HG02970 (cell line): ENCODE data around the gene SLC46A1.
A peak's percentile ranks its signal among the peaks of the same experiment; 100 is the strongest.

ENCODE experiments used
- ATAC-seq: cut with Tn5 transposase; IDR thresholded peaks from one replicate; pipeline ENCODE4 v1.9.1; 2021; ENCODE audit warnings: mild to moderate bottlenecking, moderate library complexity, moderate number of reproducible peaks; ENCODE audit not compliant: unreplicated experiment, low FRiP score

Gene SLC46A1

DNA sequence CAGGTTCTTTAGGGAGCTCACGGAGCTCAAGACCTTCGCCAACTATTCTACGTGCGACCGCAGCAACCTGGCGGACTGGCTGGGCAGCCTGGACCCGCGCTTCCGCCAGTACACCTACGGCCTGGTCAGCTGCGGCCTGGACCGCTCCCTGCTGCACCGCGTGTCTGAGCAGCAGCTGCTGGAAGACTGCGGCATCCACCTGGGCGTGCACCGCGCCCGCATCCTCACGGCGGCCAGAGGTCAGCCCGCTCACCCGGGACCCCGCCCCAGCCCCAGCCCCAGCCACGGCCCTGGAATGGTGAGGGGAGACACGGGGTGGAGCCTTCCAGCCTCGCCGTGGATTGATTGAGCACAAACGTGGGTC, 21.0 kb downstream of the SLC46A1 start:
- ATAC-seq = no peak

DNA sequence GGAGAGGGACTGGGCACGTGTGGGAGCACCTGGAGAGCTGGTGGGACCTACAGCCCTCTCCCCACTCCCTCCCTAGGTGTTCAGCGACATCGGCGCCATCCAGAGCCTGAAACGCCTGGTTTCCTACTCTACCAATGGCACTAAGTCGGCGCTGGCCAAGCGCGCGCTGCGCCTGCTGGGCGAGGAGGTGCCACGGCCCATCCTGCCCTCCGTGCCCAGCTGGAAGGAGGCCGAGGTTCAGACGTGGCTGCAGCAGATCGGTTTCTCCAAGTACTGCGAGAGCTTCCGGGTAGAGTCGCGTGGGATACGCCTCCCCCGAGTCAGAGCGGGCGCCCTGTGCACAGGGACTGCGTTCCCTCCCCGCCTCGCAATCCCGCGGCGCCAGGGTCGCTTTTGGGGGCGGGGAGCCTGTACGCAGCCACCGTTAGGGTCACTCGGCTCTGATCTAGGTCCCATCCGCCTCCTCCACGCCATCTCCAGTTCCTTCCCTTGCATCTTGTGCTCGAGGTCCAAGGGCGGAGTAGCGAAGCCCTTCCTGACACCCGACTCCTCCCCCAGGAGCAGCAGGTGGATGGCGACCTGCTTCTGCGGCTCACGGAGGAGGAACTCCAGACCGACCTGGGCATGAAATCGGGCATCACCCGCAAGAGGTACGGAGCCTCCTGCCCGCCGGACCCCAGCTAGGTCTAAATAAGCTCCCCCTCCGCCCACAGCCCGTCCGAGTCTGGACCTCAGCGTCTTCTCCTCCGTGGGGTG, 21.6 kb downstream of the SLC46A1 start:
- no peak for ATAC-seq

DNA sequence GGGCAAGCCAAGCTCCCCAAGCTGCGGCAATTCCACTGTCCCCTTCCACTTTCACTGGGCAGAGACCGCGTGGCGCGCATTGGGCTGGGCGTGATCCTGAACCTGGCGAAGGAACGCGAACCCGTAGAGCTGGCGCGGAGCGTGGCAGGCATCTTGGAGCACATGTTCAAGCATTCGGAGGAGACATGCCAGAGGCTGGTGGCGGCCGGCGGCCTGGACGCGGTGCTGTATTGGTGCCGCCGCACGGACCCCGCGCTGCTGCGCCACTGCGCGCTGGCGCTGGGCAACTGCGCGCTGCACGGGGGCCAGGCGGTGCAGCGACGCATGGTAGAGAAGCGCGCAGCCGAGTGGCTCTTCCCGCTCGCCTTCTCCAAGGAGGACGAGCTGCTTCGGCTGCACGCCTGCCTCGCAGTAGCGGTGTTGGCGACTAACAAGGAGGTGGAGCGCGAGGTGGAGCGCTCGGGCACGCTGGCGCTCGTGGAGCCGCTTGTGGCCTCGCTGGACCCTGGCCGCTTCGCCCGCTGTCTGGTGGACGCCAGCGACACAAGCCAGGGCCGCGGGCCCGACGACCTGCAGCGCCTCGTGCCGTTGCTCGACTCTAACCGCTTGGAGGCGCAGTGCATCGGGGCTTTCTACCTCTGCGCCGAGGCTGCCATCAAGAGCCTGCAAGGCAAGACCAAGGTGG, 24.7 kb downstream of the SLC46A1 start:
- no peak for ATAC-seq

DNA sequence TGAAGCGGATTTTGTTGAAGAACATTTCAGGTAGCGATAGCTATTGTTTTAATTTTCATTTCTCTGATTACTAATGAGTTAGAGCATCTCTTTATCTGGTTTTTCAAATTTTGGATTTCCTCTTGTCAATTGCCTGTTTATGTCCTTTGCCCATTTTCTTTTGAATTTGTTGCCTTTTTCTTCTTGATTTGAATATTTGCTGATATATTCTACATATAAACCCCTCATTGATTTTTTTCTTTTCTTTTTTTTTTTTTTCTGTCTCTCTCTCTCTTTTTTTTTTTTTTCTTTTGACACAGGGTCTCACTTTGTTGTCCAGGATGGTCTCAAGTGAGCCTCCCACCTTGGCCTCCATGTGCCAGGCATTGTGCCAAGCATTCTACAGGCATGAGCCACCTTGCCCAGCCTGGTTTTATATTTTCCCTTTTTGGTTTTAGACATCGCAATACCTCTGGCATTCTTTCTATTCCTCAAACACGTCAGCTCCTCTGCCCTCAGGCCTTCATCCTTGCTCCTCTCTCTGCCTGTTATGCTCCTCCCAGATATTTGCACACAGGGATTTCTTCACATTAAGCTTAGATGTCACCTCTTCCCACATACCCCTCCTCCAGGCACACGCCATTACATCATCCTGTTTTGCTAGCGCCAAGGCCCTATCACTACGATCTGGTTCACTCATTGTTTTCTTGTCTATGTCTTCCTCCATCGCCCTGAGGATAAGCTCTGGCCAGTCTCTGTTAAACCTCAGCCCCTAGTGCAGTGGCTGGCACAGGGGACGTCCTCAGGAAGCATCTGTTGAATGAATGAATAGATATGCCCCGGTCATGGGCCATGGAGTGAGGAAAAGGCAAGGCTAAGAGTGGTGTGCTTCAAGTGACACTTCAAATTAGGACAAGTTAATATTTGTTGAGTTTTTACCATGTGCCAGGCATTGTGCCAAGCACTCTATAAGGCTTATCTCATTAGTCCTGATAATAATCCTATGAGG, 25.9 kb downstream of the SLC46A1 start:
- no peak for ATAC-seq

DNA sequence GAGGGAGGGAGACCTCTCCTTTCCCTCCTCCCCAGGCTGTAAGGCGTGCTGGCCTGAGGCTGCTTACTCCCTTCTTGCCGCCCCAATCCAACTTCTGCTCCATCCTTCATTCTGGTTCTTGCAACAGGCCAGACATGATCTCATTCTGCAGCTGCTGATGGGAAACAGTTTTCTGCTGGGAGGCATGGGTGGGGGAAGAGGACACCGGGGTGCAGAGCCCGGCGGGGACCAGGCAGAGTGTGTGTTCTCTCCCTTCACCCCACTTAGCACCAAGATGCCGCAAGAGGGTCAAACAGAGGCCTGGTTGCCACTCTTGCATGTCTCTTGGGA, 33.1 kb downstream of the SLC46A1 start:
- ATAC-seq = no peak

DNA sequence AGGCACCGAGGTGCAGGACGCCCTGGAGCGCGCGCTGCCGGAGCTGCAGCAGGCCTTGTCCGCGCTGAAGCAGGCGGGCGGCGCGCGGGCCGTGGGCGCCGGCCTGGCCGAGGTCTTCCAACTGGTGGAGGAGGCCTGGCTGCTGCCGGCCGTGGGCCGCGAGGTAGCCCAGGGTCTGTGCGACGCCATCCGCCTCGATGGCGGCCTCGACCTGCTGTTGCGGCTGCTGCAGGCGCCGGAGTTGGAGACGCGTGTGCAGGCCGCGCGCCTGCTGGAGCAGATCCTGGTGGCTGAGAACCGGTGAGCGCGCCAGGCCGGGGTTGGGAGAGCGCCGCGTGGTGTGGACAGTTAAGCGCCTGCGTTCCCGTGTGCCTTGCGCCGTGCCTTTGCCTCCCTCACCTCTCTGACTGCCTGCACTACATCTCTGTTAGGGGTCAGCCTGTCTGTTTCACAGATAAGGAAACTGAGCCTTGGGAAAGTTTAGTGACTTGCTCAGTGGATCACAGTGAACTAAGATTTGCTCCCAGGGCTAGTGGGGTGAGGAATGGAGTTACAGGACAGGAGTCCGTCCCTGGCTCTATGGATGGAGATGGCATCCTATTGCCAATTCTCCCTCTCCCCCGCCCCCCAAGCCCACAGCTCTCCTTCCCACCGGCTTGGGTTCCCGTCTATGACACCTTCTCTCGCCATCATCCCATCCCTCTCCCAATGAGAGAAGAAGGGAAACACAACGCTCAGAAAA, 33.6 kb downstream of the SLC46A1 start:
- ATAC-seq = no peak

DNA sequence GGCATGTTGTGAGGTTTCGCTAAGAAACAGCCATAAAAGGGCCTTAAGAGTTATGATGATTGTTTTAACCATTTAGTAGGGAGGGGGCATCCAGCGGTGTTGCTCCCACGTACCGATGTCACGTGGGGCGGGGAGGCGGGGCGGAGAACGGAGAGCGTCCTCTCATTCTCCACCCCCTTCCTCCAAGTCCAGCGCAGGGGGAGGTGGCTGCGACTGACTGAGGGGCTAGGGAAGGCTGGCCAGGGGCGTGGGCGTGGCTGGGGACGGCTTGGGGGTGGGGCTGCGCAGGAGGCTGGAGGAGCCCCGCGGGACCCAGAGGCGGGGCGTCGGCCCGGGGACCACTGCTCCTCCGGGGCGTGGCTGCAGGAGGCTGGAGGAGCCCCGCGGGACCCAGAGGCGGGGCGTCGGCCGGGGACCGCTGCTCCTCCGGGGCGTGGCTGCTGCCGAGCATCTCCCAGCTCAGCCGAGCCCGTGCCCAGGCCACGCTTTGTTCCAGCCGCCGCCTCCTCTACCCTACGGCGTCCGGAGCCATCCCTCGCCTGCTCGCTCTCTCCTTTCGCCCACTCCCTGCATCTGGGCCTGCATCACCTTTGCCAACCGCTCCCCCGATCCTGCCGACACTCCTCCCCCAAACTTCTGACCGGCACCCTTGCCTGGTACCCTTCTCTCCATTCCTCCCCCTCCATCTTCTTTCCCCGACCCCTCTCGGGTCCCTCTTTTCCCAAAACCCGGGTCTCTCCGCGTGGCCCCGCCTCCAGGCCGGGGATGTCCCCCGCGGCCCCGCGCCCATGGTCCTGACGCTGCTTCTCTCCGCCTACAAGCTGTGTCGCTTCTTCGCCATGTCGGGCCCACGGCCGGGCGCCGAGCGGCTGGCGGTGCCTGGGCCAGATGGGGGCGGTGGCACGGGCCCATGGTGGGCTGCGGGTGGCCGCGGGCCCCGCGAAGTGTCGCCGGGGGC, 34.5 kb downstream of the SLC46A1 start, which contains the start of gene SARM1:
TSS of gene SARM1 (plus strand) at position 450 of the 958 bp plus-strand sequence. CDS start at position 789, 339 bp downstream.
- peak; percentile 82 for ATAC-seq

DNA sequence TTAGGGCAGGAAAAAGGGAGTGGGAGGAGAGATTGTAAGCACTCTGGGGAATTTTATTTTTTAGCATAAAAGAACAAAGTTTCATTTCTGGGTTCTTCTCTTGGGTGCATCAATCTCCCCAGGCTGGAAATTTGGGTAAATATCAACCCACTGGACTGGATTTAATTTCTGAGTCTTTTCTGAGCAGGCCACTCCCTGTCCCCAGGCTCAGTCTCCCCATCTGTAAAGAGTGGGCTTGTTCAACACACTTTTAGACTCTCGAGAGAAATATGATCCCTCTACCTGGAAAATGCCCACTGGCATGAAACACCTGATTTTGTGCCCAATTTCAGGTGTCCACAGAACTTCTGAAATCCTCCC, 35.3 kb downstream of the SLC46A1 start:
- no peak for ATAC-seq

DNA sequence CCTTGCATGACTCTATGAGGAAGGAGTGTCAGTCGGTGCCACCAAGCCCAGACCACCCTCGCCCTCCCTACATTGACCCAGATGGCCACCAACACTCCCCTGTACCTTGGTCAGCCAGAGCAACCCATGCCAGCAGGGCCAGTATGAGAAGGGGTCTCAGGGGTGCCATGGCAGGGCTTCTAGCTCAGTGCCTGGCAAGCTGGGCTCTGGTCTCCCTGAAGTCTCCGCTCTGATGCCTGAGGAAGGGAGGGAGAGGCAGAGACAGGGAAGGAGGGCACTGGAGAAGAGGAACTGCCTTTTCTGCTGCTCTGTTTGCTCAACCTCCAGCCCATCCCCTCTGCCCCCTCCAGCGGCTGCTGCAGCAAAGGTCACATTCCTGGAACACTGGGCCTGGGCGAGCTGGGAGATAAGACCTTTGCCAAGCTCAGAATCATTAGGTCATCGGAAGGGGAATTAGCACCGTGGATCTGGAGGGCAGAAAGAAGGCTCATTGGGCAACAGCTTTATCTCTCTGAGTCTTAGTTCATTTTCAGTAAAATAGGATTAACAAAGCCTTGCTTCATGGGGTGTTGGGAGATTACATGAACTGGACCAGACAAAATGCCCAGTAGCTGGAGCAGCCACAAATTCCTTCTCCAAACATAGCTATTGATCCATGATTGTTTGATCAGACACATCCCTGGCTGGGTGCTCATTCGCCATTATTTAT, 35.8 kb downstream of the SLC46A1 start, which contains the start of gene VTN:
TSS of gene VTN (minus strand) at position 273 of the 709 bp plus-strand sequence. CDS start at position 169, 104 bp downstream.
- ATAC-seq = no peak

DNA sequence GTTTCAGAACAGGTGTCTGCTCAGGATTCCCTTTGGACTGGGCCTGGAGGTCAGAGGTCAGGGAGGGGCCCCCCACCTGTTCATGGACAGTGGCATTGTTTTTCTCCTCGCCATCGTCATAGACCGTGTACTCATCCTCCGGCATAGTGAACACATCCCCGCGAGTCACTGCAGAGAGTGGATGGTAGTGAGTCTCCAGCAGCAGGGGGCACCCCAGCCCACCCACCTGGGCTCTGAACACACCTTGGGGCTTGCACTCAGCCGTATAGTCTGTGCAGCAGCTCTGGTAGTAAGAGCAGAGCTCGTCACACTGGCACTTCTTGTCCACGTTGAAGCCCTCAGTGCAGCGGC, 36.4 kb downstream of the SLC46A1 start:
- no peak for ATAC-seq

DNA sequence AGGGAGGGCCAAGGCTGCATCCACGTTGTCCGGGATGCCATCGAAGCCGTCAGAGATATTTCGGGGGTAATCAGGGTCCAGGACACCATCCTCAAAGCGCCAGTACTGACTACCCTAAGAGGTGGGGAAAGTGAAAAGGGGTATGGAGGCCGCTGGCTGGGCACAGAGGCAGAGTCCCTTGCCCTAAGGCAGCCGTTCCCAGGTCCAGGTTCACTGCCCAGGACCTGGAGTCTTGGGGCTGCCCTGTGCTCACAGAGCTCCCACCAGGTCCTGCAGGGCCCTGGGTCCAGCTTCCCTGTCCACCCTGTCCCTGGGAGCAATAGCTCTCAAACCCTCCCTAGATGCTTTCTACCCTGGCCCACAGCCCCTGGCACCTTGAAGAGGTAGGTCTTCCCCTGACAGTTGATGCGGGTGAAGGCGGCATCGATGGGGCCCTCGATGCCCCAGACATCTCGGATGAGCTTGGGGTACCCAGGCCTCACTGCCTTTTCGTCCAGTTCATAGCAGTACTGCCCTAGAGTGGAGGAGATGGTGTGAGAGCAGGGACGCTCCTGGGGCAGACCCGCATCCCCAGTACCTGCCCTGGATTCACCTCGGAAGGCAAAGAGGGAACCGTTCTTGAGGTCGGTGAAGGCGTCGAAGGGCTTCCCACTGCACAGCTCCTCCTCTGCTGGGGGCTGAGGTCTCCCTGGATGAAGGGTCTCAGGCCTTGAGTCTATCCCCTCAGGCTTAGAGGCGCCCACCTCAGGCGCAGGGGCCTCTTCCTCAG, 36.9 kb downstream of the SLC46A1 start:
- ATAC-seq = no peak

DNA sequence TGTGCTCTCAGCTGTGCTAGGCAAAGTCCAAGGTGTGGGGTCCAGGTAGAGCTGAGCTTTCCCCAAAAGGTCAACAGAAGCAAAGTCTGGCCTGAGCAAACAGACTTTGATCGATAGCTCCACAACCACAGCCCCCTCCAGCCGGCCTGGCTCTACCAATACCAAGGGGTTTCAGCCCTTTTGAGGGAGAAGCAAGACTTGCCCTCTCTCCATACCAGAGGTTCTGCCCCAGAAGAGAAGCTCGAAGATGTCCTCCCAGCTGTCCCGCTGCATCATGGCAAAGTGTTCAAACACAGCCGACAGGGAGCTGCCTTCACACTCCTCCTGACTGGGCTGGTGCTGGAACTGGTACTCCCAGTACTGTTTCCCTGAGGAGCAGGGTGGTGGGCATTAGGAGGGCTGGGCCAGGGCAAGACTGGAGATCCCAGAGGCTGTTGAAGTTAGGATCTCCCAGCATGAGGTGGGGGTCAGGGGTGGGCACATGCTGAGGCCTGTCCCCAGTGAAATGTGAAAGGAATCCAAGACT, 37.6 kb downstream of the SLC46A1 start:
- no peak for ATAC-seq

DNA sequence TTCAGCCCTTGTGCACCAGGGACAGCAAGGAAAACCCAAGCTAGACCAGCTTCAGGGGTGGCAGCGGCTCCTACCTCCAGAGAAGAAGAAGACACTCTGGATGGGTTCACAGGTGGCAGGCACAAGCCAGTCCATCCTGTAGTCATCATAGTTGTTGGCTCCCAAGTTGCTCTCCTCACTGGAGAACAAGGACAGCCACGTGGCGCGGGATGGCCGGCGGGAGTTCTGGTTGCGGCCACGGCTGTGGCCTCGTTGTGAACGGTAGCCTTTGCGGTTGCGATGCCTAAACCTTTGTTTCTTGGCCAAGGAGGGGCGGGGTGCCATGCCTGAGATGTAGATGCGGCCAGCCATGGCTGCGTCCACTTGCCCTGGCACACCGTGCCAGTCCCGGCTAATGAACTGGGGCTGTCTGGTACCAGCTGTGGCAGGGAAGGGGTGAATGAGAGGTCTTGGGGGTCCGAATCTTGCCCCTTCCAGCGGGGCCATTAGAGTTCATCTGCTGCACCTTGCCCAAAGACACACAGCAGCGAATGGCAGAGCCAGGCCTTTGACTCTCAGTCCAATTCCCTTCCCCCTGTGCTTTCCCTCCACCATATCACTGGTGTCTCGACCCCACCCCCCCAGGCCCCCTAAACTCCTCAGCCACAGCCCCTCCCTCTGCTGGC, 38.2 kb downstream of the SLC46A1 start:
- no peak for ATAC-seq

DNA sequence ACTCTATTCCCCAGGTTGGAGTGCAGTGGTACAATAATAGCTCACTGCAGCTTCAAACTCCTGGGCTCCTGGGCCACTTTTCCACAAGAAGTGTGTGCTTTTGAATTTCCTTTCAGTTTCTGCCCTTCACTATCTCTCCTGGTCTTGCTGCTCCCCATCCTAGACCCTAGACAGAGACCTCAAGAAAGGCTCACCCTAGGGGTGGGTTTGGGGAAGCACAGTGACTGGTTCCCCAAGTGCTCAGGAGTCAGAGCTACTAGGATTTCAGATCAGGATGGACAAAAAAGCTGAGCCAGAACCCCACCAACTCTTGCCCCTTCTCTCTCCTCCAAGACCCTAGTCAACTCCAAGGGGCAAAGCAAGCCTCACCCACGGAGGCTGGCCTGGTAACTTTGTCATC, 39.4 kb downstream of the SLC46A1 start:
- no peak for ATAC-seq

DNA sequence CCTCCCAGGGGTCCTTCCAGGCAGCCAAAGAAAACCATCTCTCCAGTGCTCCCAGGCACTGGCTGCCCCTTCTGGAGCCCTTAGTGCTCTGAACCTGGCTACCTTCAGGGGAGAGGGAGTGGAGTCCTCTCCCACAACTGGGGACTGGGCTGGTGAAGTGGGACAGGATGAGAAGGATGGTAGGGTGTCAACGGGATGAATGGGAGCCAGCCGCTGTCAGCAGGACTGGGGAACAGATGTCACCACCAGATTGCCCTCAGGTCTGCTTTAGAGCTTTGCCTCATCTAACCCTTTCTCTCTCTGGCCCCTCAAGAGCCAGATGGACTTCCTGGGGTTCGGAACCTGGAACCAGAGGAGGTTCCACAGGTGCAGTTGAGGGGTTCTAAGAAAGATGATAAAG, 40.5 kb downstream of the SLC46A1 start:
- ATAC-seq = no peak

DNA sequence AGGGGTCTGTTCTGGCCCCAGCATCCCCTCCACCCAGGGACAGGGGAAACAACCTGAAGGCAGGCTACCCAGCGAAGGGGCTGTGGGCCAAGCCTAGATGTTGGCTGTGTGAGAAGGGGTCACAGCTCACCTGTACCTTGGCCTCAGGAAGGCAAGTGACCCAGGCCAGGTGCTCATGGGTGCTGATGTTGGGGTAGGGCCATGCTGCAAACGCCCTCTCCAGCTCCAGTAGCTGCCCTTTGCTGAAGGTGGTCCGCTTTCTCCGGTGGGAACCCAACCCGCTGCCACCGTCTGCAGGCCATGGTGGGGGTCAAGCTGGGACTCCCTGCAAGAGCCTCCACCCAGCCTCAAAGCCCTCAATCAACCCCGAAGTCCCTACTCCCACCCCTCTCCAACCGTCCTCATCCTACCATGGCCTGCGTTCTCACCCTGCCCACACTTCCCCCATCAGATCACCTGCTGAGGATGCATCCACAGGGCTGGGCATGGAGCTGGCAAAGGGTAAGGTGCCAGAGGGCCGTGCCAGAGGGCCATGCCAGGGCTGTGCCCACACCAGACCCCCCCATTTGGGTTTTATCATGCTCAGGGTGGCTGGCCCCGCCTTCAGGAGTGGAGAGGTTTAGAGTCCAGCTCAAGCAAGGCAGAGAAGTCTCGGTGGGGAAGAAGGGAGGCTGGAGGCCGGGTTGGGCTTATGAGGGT, 41.2 kb downstream of the SLC46A1 start, which contains the start of gene SEBOX:
TSS of gene SEBOX (minus strand) at position 535 of the 699 bp plus-strand sequence. CDS start at position 487, 48 bp downstream.
- ATAC-seq = no peak
